ENCODE results near the gene KLHL2.
"Not testable (repeated sequence)": the region's sequence is repeated elsewhere in the genome, so short reads cannot be mapped to it uniquely, and the experiment has no call there.

The KLHL2 gene

GRCh38 chr4:165328708-165329107, 121.3 kb downstream of the KLHL2 start:
- no peak for DNase-seq (ENCODE audit: low read depth in 2 of 2)

- DNase-seq (ENCODE audit: low read depth in 2 of 2): no peak
Observed at GRCh38 chr4:165330071-165330470, 122.7 kb downstream of the KLHL2 start.

DNA sequence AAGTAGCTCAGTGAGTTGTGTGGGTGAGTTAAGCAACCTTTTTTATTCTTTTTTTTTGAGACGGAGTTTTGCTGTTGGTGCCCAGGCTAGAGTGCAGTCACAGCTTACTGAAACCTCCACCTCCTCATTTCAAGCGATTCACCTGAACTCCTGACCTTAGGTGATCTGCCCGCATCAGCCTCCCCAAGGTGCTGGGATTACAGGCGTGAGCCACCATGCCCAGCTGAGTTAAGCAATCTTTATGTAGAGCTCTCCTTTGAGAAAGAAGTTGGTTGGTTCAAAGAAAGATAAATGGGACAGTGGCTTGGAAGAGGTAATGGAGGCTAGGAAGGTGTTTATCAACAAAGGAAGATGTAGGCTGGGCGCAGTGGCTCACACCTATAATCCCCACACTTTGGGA, 123.3 kb downstream of the KLHL2 start:
- DNase-seq (ENCODE audit: low read depth in 2 of 2): no peak

GRCh38 chr4:165331359-165331758, 124.0 kb downstream of the KLHL2 start:
- no peak for DNase-seq (ENCODE audit: low read depth in 2 of 2)

DNA sequence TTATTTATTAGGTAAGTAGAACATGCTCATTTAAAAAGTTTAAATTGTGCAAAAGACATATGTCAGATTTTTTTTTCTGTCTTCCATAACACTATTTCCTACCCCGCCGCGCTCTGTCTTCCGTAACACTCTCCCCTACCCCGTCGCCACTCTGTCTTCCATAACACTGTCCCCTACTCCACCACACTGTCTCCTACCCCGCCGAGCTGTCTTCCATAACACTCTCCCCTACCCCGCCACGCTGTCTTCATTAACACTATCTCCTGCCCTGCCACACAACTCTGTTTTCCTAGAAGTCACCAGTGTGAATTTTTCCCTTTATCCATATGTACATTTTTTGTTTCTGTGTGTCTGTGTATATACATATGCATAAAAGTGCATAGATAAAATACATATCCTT, 124.5 kb downstream of the KLHL2 start:
- DNase-seq (ENCODE audit: low read depth in 2 of 2): no peak

GRCh38 chr4:165332502-165332901, 125.1 kb downstream of the KLHL2 start:
- DNase-seq (ENCODE audit: low read depth in 2 of 2): no peak

DNA sequence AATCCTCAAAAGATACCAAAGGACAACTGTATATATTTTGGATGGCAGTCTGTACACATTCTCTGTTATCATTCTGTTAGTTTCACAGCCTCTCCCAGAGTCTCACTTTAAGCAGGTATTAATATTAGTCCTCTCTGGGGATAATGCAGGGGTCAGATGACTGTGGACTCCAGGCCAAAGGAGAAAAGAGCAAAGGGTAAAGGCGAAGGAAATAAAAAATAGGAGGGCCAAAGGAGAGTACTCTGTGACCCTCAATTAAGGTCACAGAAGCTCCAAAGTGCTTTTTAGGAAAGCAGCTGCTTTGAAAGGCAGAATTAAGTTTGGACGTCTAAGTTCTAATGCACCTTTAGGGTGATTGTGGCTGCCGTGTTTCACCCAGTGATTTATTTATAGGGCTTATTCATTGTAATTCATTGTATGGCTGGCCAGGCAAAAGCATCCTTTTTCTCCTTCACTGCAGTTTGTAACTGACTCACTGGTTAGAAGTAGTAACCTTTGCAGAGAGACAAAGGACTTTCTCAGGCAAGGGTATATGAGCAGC, 127.9 kb downstream of the KLHL2 start:
- DNase-seq (ENCODE audit: low read depth in 2 of 2): no peak

- no peak for DNase-seq (ENCODE audit: low read depth in 2 of 2)
Observed at GRCh38 chr4:165336743-165337142, 129.4 kb downstream of the KLHL2 start.

GRCh38 chr4:165342340-165342739, 135.0 kb downstream of the KLHL2 start:
- DNase-seq (ENCODE audit: low read depth in 2 of 2): not testable (repeated sequence)

DNA sequence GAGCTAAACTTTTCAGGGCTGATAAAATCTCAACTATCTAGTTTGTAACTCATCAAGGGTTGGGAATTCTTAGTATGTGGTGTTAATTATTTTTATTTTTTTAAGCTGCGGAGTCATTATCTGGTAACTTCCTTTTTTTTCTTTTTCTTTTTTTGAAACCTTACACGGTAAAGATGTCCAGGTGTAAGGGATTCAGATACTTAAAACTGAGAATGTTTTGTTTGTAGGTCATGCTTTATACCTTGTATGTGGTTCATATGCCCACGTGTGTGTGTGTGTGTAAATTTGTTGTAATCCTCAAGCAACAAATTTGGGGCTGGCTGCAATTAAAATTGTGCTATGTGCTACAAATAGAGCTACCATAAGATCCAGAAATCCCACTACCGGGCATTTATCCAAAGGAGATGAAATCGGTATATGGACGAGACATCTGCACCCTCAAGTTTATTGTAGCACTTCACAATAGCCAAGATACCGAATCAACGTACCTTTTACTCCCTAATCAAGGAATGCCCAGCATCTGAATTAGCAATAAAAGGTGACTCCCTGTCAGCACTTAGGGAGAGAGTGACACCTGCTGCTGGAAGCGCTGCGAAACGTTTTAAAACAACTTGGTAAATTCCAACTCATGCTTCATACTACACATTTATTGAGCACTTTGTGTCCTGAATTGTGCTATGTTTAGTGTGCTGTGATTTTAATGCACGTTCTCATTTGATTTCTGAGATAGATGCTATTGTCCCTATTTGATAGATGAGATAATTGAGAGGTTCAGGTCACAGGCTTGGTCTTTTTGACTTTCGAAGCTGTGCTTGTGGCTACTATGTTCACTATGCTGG, 136.2 kb downstream of the KLHL2 start:
- DNase-seq (ENCODE audit: low read depth in 2 of 2): no peak

GRCh38 chr4:165345666-165346417, 138.5 kb downstream of the KLHL2 start:
- DNase-seq (ENCODE audit: low read depth in 2 of 2): no peak

GRCh38 chr4:165347647-165348569, 140.5 kb downstream of the KLHL2 start:
- no peak for DNase-seq (ENCODE audit: low read depth in 2 of 2)

- no peak for DNase-seq (ENCODE audit: low read depth in 2 of 2)
Observed at GRCh38 chr4:165351359-165352130, 144.2 kb downstream of the KLHL2 start.

DNA sequence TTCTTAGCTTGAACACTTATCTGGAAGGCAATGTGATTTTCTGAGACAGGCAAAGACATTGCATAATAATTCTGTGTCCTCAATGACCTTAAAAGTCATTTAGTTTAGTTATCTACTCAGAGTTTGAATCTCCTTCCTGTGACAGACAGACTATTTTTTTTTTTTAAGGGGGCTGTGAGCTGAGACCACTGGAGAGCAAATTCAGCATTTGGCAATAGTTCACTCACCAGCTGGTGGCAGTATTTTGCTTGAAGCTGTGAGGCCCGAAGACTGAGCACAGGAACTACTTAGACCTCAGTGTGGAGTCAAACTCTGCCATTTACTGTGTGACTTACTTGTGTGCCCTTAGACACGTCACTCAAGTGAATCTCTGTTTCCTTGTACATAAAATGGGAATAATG, 148.5 kb downstream of the KLHL2 start:
- no peak for DNase-seq (ENCODE audit: low read depth in 2 of 2)

DNA sequence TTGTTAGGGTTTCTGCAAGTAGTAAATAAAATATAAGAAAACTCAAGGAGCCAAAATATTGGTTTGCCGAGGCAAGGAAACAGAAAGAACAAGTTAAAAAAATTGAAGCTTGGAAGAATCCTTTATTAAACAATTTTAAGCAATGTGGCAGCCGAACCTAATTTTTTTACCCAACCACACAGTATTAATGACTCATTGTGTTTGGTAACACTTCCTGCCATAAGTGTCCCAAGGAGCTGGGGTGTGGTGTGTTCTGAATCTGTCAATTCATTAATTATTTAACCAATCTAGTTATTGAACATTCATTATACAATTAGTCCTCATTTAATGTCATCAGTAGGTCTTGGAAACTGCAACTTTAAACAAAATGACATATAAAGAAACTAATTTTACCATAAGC, 152.1 kb downstream of the KLHL2 start:
- no peak for DNase-seq (ENCODE audit: low read depth in 2 of 2)

GRCh38 chr4:165360041-165360695, 152.8 kb downstream of the KLHL2 start:
- no peak for DNase-seq (ENCODE audit: low read depth in 2 of 2)

GRCh38 chr4:165360985-165361670, 153.8 kb downstream of the KLHL2 start:
- DNase-seq (ENCODE audit: low read depth in 2 of 2): no peak

GRCh38 chr4:165361810-165362209, 154.4 kb downstream of the KLHL2 start:
- DNase-seq (ENCODE audit: low read depth in 2 of 2): no peak

- no peak for DNase-seq (ENCODE audit: low read depth in 2 of 2)
Observed at GRCh38 chr4:165364452-165365080, 157.2 kb downstream of the KLHL2 start.

Data from stimulated activated CD4-positive, alpha-beta T cell treated with anti-CD3 and anti-CD28 coated beads, Interleukin-1b, Interleukin-23, amount 100 ng/mL, for 1 hour (primary cell).